PC-3 (cell line): ENCODE measurements around the gene GRK3. TPM values are rescaled to one million over a fixed set of nuclear protein-coding genes. Genes with fewer than 3 reads are reported as not detected.
"Not testable (repeated sequence)": the region's sequence is repeated elsewhere in the genome, so short reads cannot be mapped to it uniquely, and the experiment has no call there.

Experiments
- ATAC-seq: fragments of 200-7000 bp; cut with Tn5 transposase; 2 replicates; pipeline ENCODE4 v1.9.1; 2020; ENCODE audit warnings: mild to moderate bottlenecking, moderate library complexity
- BruUV-seq: library from RNA; stranded (reverse); fragments of 400-500 nt; replicated peaks from 2 replicates; lab custom pipeline; 2021; lab: Mats Ljungman, UMichigan
- CTCF ChIA-PET: fragments of 300-600 bp; sonication (Branson Sonifier 250); formaldehyde crosslinking; loops from one replicate; lab custom pipeline; 2022; ENCODE audit warnings: antibody characterized with exemption; lab: Charles Lee
- POLR2A ChIA-PET: fragments of 300-600 bp; sonication (Branson Sonifier 250); formaldehyde crosslinking; loops from one replicate; lab custom pipeline; 2022; ENCODE audit warnings: antibody characterized with exemption; ENCODE audit not compliant: unreplicated experiment; lab: Charles Lee
- DNase-seq: peaks from one replicate; pipeline ENCODE4 v3.0.0-alpha.2; 2015
- H2AFZ ChIP-seq: fragments of 300-600 bp; sonication (generic); 2 replicates; pipeline ENCODE4 v1.6.0; 2016; ENCODE audit warnings: antibody characterized with exemption, low read length
- H3F3A ChIP-seq: fragments of 300-600 bp; sonication (generic); one replicate; pipeline ENCODE4 v1.6.0; 2017; ENCODE audit warnings: antibody characterized with exemption, low read length, control low read depth, mild to moderate bottlenecking; ENCODE audit not compliant: unreplicated experiment
- H3K27ac ChIP-seq: fragments of 300-600 bp; sonication (generic); 2 replicates; pipeline ENCODE4 v1.5.1; 2016; ENCODE audit warnings: mild to moderate bottlenecking, low read length
- H3K27me3 ChIP-seq: fragments of 300-600 bp; sonication (generic); 2 replicates; pipeline ENCODE4 v1.6.1; 2016; ENCODE audit warnings: low read length, mixed read lengths
- H3K36me3 ChIP-seq: fragments of 300-600 bp; sonication (generic); 2 replicates; pipeline ENCODE4 v1.6.1; 2016; ENCODE audit warnings: low read depth, mixed run types, low read length, mixed read lengths
- H3K4me1 ChIP-seq: fragments of 300-600 bp; sonication (generic); 2 replicates; pipeline ENCODE4 v1.5.1; 2016; ENCODE audit warnings: low read length; ENCODE audit not compliant: insufficient read depth
- H3K4me2 ChIP-seq: fragments of 300-600 bp; sonication (generic); 2 replicates; pipeline ENCODE4 v1.6.0; 2016; ENCODE audit warnings: low read length
- H3K4me3 ChIP-seq: fragments of 300-600 bp; sonication (generic); 2 replicates; pipeline ENCODE4 v1.5.1; 2016; ENCODE audit warnings: mild to moderate bottlenecking, low read length, mixed read lengths
- H3K79me2 ChIP-seq: fragments of 300-600 bp; sonication (generic); 2 replicates; pipeline ENCODE4 v1.6.1; 2017; ENCODE audit warnings: low read length, mixed read lengths
- H3K9ac ChIP-seq: fragments of 300-600 bp; sonication (generic); 2 replicates; pipeline ENCODE4 v1.6.0; 2016; ENCODE audit warnings: mild to moderate bottlenecking, low read length
- H3K9me2 ChIP-seq: fragments of 300-600 bp; sonication (generic); replicated peaks from 2 replicates; pipeline ENCODE4 v1.6.1; 2016; ENCODE audit warnings: mixed run types, low read length, mixed read lengths
- H3K9me3 ChIP-seq: fragments of 300-600 bp; sonication (generic); 2 replicates; pipeline ENCODE4 v1.6.1; 2016; ENCODE audit warnings: low read length, mixed read lengths
- H4K20me1 ChIP-seq: fragments of 300-600 bp; sonication (generic); 2 replicates; pipeline ENCODE4 v1.6.1; 2016; ENCODE audit warnings: low read length, mixed read lengths
- intact Hi-C: fragments of 100-400 bp; cut with micrococcal nuclease; formaldehyde crosslinking; loops from 2 replicates; pipeline ENCODE4 v1.9.0; 2023
- total RNA-seq: library from RNA; depleted of rRNA; stranded (reverse); fragments of >200 nt; gene quantifications from 2 replicates; pipeline ENCODE4 v1.2.3, GENCODE V29; 2014

Gene GRK3
- total RNA-seq, 1 experiment from 2014 or later = under 0.01 TPM

GRCh38 chr22:25527016-25527415, 37.5 kb upstream of the GRK3 start:
- DNase-seq, H3K4me3 ChIP-seq, H3K27ac ChIP-seq, H3K9me2 ChIP-seq, H3K9ac ChIP-seq, BruUV-seq, H3K79me2 ChIP-seq, CTCF ChIA-PET, H3K9me3 ChIP-seq, H3K4me1 ChIP-seq, H3K4me2 ChIP-seq, ATAC-seq, H3K36me3 ChIP-seq, H4K20me1 ChIP-seq, H3F3A ChIP-seq, H3K27me3 ChIP-seq, POLR2A ChIA-PET, intact Hi-C loops, H2AFZ ChIP-seq: not testable (repeated sequence)

GRCh38 chr22:25528068-25528467, 36.4 kb upstream of the GRK3 start:
- CTCF ChIA-PET, H2AFZ ChIP-seq, H3F3A ChIP-seq, H3K9ac ChIP-seq, H3K9me2 ChIP-seq, POLR2A ChIA-PET, intact Hi-C loops, H3K4me3 ChIP-seq, ATAC-seq, H3K27me3 ChIP-seq, H3K4me1 ChIP-seq, H3K27ac ChIP-seq, H3K79me2 ChIP-seq, BruUV-seq, H4K20me1 ChIP-seq, H3K4me2 ChIP-seq, DNase-seq, H3K9me3 ChIP-seq, H3K36me3 ChIP-seq: not testable (repeated sequence)

GRCh38 chr22:25529059-25529458, 35.4 kb upstream of the GRK3 start:
- ATAC-seq, H3K36me3 ChIP-seq, H2AFZ ChIP-seq, H3K27me3 ChIP-seq, BruUV-seq, DNase-seq, intact Hi-C loops, H3K27ac ChIP-seq, H4K20me1 ChIP-seq, H3K9ac ChIP-seq, H3F3A ChIP-seq, H3K79me2 ChIP-seq, CTCF ChIA-PET, POLR2A ChIA-PET, H3K4me1 ChIP-seq, H3K4me3 ChIP-seq, H3K9me2 ChIP-seq, H3K9me3 ChIP-seq, H3K4me2 ChIP-seq: not testable (repeated sequence)

- intact Hi-C loops, H3K4me1 ChIP-seq, H3K79me2 ChIP-seq, H3K9me3 ChIP-seq, H3K27ac ChIP-seq, H3K9me2 ChIP-seq, H3K4me2 ChIP-seq, POLR2A ChIA-PET, H3K4me3 ChIP-seq, DNase-seq, H4K20me1 ChIP-seq, ATAC-seq, CTCF ChIA-PET, H3F3A ChIP-seq, H3K27me3 ChIP-seq, BruUV-seq, H2AFZ ChIP-seq, H3K9ac ChIP-seq, H3K36me3 ChIP-seq: not testable (repeated sequence)
Measured at GRCh38 chr22:25529541-25530137, 34.8 kb upstream of the GRK3 start.

- H3K4me1 ChIP-seq, ATAC-seq, intact Hi-C loops, H3K4me2 ChIP-seq, H3K36me3 ChIP-seq, POLR2A ChIA-PET, H3K9me3 ChIP-seq, CTCF ChIA-PET, H4K20me1 ChIP-seq, H3F3A ChIP-seq, H3K9me2 ChIP-seq, DNase-seq, H3K79me2 ChIP-seq, H3K9ac ChIP-seq, H3K4me3 ChIP-seq, BruUV-seq, H3K27me3 ChIP-seq, H3K27ac ChIP-seq, H2AFZ ChIP-seq: not testable (repeated sequence)
Measured at GRCh38 chr22:25531677-25532076, 32.8 kb upstream of the GRK3 start.
